GM19238 (cell line): ENCODE data around the gene DNMT1.
"Not testable (repeated sequence)": the region's sequence is repeated elsewhere in the genome, so short reads cannot be mapped to it uniquely, and the experiment has no call there.

Source experiments
- DNase-seq: peaks from one replicate; pipeline ENCODE4 v3.0.0; 2011; ENCODE audit warnings: low spot score; ENCODE audit not compliant: insufficient read length

The DNMT1 gene

GRCh38 chr19:10222201-10222890 lies 27.6 kb upstream of the DNMT1 start:
- no peak for DNase-seq

DNA sequence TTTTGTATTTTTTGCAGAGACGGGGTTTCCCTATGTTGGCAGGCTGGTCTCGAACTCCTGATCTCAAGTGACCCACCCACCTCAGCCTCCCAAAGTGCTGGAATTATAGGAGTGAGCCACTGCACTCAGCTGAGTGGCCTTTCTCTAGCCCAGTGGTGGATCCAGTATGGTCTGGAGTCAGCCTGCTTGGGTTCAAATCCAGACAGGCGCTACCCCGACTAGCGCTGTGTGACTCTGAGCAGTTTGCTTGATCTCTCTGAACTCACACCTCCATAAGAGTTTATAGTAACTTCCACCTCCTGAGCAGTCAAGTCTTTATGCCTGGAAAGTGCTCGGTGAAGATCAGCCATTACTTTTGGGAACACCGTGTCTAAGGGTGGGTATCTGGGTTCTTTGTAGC lies 25.9 kb upstream of the DNMT1 start:
- DNase-seq, result no peak

DNA sequence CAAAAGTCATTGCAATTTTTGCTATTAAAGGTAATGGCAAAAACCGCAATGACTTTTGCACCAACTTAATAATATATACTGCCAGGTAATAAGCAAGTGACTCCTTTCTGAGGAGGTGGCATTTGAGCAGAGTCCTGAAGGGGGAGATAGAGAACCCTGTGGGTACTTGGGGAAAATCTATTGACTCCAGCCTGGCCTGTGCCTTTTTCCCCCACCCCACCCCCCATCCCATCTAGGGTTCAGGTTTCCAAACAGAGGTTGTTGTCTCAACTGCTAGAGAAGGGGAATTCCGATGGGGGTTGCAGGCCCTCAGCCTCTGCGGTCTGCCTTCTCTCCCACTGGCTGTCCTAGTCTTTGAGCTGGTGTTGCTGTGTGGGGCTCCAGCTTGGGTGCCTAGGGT lies 24.9 kb upstream of the DNMT1 start:
- DNase-seq, result no peak

DNA sequence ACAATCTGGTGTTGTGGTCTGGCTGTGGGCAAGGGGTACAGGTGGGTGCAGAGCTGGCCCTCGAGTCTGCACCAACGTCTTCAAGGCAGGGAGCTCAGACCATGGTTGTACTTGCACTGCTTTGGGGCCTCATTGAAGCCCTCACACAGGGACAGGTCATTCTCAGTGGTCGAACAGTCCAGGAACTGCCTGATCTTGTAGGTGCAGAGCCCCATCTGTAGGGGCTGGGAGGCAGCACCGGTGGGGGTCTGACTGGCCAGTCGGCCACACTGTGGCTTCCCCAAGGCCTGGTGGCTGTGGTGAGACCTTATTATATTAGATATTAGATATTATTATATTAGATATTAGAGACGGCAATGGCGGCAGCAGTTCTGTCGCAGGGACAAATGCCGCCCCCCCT lies 22.3 kb upstream of the DNMT1 start:
- no peak for DNase-seq

DNA sequence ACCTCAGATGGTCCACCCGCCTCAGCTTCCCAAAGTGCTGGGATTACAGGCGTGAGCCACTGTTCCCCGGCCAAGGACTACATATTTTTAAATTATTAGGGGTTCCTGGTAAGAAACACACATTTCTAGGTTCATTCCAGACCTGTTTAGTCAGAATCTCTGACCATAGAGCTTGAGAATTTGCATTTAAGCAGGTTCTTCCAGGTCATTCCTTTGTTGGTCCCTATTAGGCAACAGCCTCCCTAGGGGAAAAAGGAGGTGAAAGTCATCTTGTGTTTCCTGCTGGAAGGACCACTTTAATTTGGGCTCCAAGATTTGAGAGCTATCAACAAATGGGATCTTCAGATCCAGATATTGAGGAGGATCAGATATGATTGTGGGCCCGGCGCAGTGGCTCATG lies 20.0 kb upstream of the DNMT1 start:
- no peak for DNase-seq

DNA sequence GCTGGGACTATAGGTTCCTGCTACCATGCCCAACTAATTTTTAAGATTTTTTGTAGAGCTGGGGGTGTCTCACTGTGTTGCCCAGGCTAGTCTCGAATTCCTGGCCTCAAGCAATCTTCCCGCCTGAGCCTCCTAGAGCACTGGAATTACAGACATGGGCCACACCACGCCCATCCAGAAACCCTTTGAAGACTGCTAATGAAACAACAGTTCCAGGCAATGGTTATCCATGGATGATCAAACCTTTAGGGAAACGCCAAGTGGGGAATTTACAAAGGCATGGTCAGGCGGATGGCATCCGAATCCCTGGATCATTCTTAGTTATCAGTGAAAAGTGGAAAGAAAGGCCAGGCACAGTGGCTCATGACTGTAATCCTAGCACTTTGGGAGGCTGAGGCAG lies 16.9 kb upstream of the DNMT1 start:
- DNase-seq, result no peak

DNA sequence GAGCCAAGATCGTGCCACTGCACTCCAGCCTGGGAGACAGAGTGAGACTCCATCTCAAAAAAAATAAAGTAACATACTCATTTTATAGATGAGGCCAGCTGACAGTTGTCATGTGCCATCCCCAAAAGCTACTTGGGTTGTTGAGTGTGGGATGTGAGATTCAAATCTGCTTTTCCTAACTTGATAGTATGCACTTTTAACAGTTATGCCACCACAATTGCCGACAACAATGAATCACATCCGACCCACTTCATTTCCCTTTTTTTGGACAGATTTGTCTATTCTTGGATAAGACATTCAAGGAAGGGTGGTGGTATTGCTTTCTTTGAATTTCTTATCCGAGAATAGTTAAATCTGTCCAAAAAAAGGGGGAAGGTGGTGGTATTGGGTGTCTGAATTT lies 16.3 kb upstream of the DNMT1 start:
- DNase-seq, result no peak

DNA sequence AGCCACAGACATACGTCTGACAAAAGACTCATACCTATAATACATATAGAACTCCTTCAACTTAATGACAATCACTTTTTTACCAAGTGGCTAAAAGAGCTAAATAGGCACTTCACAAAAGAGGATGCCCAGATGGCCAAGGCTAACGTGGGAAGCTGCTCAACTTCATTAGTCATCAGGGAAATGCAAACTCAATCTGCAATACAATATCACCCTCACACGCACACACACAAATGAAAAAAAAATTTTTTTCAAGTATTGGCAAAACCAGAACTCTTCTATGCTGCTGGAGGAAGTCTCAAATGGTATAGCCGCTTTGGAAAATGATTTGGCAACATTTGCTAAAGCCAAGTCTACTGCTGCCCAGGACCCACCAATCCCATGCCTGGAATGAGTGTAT lies 14.6 kb upstream of the DNMT1 start:
- DNase-seq, result no peak

GRCh38 chr19:10207026-10207425 lies 12.3 kb upstream of the DNMT1 start:
- DNase-seq, result no peak

- no peak for DNase-seq
Measured at GRCh38 chr19:10206226-10206885, 11.6 kb upstream of the DNMT1 start.

DNA sequence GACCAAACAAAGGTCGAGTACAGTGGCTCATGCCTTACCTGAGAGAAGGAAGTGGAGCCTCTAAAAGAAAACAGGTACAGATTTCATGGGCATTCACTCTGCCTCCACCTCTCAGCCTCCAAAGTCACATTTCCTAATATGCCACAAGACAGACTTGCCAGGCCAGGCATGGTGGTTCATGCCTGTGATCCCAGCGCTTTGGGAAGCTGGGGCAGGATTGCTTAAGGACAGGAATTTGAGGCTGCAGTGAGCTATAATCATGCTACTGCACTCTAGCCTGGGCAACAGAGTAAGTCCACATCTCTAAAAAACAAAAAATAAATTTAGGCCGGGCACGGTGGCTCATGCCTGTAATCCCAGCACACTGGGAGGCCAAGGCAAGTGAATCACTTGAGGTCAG lies 10.9 kb upstream of the DNMT1 start:
- DNase-seq, result no peak

DNA sequence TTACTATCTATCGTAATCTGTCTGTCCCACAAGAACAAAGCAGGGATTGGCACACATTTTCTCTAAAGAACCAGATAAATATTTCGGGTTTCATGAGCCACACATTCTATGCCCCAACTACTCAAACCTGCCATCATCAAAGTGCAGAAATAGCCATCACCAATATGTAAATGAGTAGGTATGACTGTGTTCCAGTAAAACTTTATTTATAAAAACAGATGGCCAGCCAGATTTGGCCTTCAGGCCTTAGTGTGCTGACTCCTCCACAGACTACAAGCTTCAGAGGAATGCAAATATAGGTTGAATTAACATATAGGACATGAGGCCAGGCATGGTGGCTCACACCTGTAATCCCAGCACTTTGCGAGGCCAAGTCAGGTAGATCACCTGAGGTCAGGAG lies 8.9 kb upstream of the DNMT1 start:
- DNase-seq, result no peak

DNA sequence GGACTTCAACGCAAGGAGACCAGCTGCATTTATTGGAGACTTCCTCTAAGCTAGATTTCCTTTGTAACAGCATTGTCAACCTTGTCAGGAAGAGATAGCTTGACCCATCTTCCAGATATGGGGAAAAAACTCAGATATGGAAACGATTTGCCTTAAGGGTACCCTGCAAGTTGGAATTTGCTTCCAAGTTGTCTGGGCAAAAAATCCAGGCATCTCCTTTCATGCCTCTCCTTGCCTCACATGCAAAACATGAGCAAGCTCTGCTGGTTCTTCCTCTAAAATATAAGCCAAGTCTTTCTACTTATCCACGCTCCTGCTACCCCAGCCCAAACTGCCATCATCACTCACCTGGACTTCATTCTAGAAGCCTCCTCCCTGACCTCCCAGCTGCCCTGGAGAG lies 6.4 kb upstream of the DNMT1 start:
- no peak for DNase-seq

- DNase-seq, result not testable (repeated sequence)
Measured at GRCh38 chr19:10200101-10200500, 5.3 kb upstream of the DNMT1 start.

GRCh38 chr19:10198889-10199644 lies 4.3 kb upstream of the DNMT1 start:
- not testable (repeated sequence) for DNase-seq

DNA sequence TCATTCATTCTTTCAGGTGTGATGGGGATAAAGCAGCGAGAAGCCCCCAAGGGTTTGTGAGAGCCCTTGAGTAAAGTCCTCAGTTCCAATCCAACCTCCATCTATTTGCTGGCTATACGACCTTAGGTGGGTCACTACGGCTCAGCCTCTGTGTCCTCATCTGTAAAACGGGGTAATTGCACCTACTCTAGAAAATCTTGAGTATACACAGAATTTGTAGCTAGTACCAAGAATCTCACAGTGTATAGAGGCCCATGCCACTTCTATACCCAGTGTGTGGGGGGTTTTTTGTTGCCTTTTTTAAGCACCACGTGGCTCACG lies 406 bp upstream of the DNMT1 start:
- no peak for DNase-seq

GRCh38 chr19:10193790-10194499 lies 808 bp downstream of the DNMT1 start:
- DNase-seq, result peak; percentile 23

DNA sequence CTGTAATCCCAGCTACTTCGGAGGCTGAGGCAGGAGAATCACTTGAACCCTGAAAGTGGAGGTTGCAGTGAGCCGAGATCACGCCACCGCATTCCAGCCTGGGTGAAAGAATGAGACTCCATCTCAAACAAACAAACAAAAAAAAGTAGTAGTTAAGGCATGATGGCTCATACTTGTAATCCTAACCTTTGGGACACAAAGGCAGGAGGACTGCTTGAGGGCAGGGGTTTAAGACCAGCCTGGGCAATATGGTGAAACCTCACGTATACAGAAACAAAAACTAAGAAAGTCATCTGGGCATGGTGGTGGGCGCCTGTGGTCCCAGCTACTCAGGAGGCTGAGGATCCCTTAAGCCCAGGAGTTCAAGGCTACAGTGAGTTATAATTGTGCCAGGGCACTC lies 1.8 kb downstream of the DNMT1 start:
- DNase-seq, result no peak

DNA sequence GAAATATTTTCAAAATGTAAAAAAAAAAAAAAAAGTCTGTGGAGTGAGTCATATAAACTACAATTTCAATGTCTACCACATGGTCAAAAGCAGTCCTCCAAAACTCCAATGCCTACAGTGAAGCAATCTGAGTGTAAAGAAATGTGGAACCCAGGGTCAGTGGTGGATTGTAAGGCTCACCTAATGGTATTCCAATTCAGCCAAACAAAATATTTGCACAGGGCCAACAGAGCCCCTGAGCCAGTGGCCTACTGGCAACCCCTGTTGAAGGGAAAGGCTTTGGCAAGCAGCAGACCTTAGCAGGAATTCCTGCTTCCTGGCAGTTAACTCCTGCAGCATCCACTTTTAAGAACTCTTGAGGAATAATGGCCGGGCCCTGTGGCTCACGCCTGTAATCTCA lies 3.4 kb downstream of the DNMT1 start:
- no peak for DNase-seq

GRCh38 chr19:10190026-10190425 lies 4.7 kb downstream of the DNMT1 start:
- no peak for DNase-seq

- DNase-seq, result no peak
Measured at GRCh38 chr19:10189616-10190015, 5.1 kb downstream of the DNMT1 start.

DNA sequence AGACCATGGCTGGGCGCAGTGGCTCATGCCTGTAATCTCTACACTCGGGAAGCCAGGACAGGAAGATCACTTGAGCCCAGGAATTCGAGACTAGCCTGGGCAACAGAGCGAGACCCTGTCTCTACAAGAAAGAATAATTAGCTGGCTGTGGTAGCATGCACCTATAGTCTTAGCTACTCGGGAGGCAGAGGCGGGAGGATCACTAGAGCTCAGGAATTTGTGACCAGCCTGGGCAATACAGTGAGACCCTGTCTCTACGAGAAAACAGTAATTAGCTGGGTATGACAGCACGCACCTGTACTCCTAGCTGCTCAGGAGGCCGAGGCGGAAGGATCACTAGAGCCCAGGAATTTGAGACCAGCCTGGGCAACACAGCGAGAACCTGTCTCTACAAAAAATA lies 7.4 kb downstream of the DNMT1 start:
- DNase-seq, result no peak
